Osteoblast (primary cell): ENCODE results near the gene FYCO1. TPM values are rescaled to one million over a fixed set of nuclear protein-coding genes. Genes with fewer than 3 reads are reported as not detected.

Source experiments
- DNase-seq: peaks from one replicate; pipeline ENCODE4 v3.0.0; 2011; ENCODE audit warnings: low spot score, mixed read lengths; ENCODE audit not compliant: insufficient read length; ENCODE audit errors: missing footprints
- H2AFZ ChIP-seq: 2 replicates; pipeline ENCODE4 v1.6.0; 2011; ENCODE audit warnings: mild to moderate bottlenecking, low read length
- H3K27ac ChIP-seq: 2 replicates; pipeline ENCODE4 v1.5.1; 2011; ENCODE audit warnings: mild to moderate bottlenecking, low read depth, low read length, moderate library complexity
- H3K27me3 ChIP-seq: 2 replicates; pipeline ENCODE4 v1.6.0; 2012; ENCODE audit warnings: mild to moderate bottlenecking, control low read depth, inconsistent platforms, low read length, moderate library complexity; ENCODE audit not compliant: insufficient read depth
- H3K36me3 ChIP-seq: 2 replicates; pipeline ENCODE4 v1.5.1; 2011; ENCODE audit warnings: mild to moderate bottlenecking, low read length, control low read depth, moderate library complexity; ENCODE audit not compliant: insufficient read depth
- H3K4me1 ChIP-seq: 2 replicates; pipeline ENCODE4 v1.5.1; 2011; ENCODE audit warnings: mild to moderate bottlenecking, low read length, control low read depth, moderate library complexity; ENCODE audit not compliant: insufficient read depth
- H3K4me2 ChIP-seq: 2 replicates; pipeline ENCODE4 v1.6.0; 2011; ENCODE audit warnings: mild to moderate bottlenecking, low read length; ENCODE audit not compliant: insufficient read depth
- H3K4me3 ChIP-seq: fragments of 200-600 bp; sonication (generic); 3 replicates; pipeline ENCODE4 v1.5.1; 2012; ENCODE audit warnings: mild to moderate bottlenecking, low read length, inconsistent platforms; ENCODE audit not compliant: insufficient read depth
- H3K79me2 ChIP-seq: 2 replicates; pipeline ENCODE4 v1.6.0; 2012; ENCODE audit warnings: mild to moderate bottlenecking, low read length, control low read depth, inconsistent platforms; ENCODE audit not compliant: insufficient read depth
- H3K9me3 ChIP-seq: 2 replicates; pipeline ENCODE4 v1.5.1; 2011; ENCODE audit warnings: low read depth, low read length, control low read depth
- H4K20me1 ChIP-seq: 2 replicates; pipeline ENCODE4 v1.6.0; 2012; ENCODE audit warnings: mild to moderate bottlenecking, low read length, control low read depth; ENCODE audit not compliant: insufficient read depth
- total RNA-seq: library from RNA; depleted of rRNA; stranded (reverse); fragments of >200 nt; gene quantifications from 2 replicates; pipeline ENCODE4 v1.2.3, GENCODE V29; 2012
- TF ChIP-seq, protein P1 (sequence below): IDR thresholded peaks from 2 replicates; pipeline ENCODE4 v1.5.1; 2011; ENCODE audit warnings: mild to moderate bottlenecking, low read depth, low read length, moderate library complexity; ENCODE audit errors: extremely low read depth

FYCO1 gene
- total RNA-seq, 1 donor = 25.0 TPM

DNA sequence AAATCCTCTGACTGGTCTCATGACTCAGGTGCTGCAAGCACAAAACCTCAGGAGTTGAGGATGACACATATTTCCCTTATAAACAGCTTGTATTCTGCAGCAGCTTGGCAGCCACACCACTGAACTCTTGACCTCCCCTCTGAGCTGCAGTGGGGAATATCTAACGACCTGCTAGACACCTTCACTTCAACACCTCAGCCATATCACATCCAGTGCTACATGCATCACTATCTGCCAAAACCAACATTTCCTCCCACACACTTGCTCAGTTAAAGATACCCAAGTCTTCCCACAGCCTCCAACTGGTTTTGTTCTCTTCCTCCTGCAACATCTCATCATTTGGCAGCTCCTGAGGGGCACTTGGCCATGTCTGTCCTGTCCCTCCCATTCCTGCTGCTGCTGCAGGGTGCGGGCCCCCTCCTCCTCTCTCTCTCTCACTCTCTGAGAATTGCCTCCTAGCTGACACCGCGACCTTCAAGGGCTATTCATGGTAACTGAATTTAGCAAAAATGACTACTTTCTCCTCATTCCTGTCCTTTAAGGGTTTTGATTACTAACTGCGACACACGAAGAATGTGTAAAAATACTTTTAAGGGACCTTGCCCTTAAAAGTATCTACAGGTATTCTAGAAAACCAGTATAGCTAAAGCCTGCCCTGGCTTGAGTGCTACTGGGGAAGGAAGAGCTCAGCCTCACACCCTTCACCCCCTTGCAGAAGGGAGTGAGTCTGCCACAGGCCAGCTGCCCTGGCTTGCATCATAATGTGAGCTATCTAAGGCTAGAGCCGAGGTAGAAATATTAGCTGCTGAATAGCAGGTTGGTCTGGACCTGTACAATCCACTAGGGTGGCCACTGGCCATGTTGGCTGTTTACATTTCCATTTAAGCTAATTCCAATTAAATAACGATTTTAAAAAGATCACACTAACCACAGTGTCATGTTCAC lies 114.3 kb downstream of the FYCO1 start:
- DNase-seq = no peak
- Histone ChIP-seq H3K4me1 (peaks cover 5% of the 10 kb centered on the region), H3K4me3 (no peak overlapping the region), H3K27ac (no peak overlapping the region), H2AFZ (no peak overlapping the region), H3K27me3 (peaks cover 45% of the 10 kb centered on the region), H3K9me3 (no peaks in the 10 kb centered on the region), H3K36me3 (no peaks in the 10 kb centered on the region), H3K79me2 (no peaks in the 10 kb centered on the region), H4K20me1 (peaks cover 3% of the 10 kb centered on the region), H3K4me2 (no peak overlapping the region)
- TF ChIP-seq, protein P1, sequence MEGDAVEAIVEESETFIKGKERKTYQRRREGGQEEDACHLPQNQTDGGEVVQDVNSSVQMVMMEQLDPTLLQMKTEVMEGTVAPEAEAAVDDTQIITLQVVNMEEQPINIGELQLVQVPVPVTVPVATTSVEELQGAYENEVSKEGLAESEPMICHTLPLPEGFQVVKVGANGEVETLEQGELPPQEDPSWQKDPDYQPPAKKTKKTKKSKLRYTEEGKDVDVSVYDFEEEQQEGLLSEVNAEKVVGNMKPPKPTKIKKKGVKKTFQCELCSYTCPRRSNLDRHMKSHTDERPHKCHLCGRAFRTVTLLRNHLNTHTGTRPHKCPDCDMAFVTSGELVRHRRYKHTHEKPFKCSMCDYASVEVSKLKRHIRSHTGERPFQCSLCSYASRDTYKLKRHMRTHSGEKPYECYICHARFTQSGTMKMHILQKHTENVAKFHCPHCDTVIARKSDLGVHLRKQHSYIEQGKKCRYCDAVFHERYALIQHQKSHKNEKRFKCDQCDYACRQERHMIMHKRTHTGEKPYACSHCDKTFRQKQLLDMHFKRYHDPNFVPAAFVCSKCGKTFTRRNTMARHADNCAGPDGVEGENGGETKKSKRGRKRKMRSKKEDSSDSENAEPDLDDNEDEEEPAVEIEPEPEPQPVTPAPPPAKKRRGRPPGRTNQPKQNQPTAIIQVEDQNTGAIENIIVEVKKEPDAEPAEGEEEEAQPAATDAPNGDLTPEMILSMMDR = no peak

DNA sequence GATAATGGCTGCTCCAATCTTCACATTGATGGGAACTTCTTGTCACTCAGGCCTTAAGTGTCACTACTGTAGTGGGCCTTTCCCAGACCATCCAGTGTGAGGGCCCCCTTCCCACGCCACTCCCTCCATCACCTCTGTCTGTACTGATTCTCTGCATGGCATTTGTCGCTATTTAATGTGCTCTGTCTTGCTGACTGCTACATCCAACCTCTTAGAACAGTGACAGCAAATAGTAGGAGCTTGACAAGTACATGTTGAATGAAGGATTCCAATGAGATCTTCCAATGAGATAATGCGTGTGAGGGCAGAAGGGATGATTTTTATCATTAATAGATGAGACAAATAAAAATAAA lies 114.9 kb downstream of the FYCO1 start:
- Histone ChIP-seq H4K20me1 (peaks cover 3% of the 10 kb centered on the region), H3K27ac (no peak overlapping the region), H3K9me3 (no peaks in the 10 kb centered on the region), H2AFZ (no peak overlapping the region), H3K4me2 (no peak overlapping the region), H3K79me2 (no peaks in the 10 kb centered on the region), H3K4me1 (peaks cover 5% of the 10 kb centered on the region), H3K36me3 (no peaks in the 10 kb centered on the region), H3K4me3 (no peak overlapping the region), H3K27me3 (peaks cover 39% of the 10 kb centered on the region)
- no peak for DNase-seq
- TF ChIP-seq, protein P1 = no peak

DNA sequence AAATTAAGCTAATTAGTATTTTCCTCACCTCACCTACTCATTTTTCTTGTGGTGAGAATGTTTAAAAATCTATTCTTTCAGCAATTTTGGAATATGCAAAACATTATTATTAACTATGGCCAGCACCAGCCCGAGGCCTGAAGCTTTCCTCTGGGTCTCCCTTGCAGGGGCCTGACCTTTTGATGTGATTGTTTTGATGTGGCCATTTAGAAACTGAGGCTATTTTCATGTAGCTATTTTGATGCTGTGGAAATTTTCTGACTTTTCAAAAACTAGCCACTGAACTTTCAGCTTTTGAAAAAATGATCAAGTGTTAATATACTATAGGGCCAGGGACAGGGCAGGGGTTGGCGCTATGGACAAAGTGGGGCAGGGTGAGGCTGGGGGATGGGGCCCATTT lies 117.5 kb downstream of the FYCO1 start:
- Histone ChIP-seq H3K79me2 (no peaks in the 10 kb centered on the region), H3K9me3 (no peaks in the 10 kb centered on the region), H3K36me3 (no peaks in the 10 kb centered on the region), H3K27me3 (peaks cover 40% of the 10 kb centered on the region), H2AFZ (no peak overlapping the region), H3K27ac (no peak overlapping the region), H3K4me3 (no peak overlapping the region), H3K4me2 (no peak overlapping the region), H3K4me1 (peaks cover 5% of the 10 kb centered on the region), H4K20me1 (peaks cover 3% of the 10 kb centered on the region)
- TF ChIP-seq, protein P1 = no peak
- no peak for DNase-seq

DNA sequence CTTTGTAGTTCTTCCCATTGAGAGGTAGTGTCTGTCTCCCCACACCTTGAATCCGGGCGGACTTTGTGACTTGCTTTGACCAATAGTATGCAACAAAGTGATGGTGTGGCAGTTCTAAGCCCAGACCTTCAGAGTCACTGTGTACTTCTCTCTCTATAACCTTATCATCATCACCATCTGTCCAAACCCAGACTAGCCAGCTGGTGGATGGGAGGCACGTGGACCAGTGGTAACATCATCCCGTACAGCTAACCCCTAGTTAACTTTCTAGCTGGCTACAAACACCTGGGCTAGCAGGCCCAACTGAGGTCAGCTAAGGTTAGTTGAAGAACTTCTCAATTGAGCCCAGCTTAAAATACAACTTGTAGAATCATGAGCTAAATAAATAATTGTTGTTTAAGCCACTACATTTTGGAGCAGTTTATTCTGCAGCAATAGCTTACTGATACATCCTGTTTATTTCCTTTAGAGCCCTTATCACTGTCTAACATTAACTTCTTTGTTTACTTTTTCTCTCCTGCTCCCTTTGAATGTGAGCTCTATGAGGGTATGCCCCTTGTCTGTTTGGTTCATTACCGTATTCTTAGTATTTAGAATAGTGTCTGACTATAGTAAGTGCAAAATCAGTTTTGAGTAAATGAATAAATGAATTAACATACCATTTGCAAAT lies 120.8 kb downstream of the FYCO1 start:
- Histone ChIP-seq H3K36me3 (no peaks in the 10 kb centered on the region), H3K4me3 (no peak overlapping the region), H4K20me1 (no peaks in the 10 kb centered on the region), H3K27ac (no peak overlapping the region), H2AFZ (no peak overlapping the region), H3K4me1 (no peaks in the 10 kb centered on the region), H3K9me3 (no peaks in the 10 kb centered on the region), H3K4me2 (no peak overlapping the region), H3K79me2 (no peaks in the 10 kb centered on the region), H3K27me3 (peaks cover 38% of the 10 kb centered on the region)
- no peak for DNase-seq
- TF ChIP-seq, protein P1 = no peak
